Neural progenitor cell (in vitro differentiated cells): ENCODE results near the gene DIS3L2. TPM values are rescaled to one million over a fixed set of nuclear protein-coding genes. Genes with fewer than 3 reads are reported as not detected.
"Not testable (repeated sequence)": the region's sequence is repeated elsewhere in the genome, so short reads cannot be mapped to it uniquely, and the experiment has no call there.

ENCODE experiments used
- DNase-seq: peaks from one replicate; pipeline ENCODE4 v3.0.0-alpha.2; 2016; ENCODE audit warnings: low spot score
- H2AFZ ChIP-seq: fragments of 200-600 bp; sonication (generic); replicated peaks from 2 replicates; pipeline ENCODE4 v1.6.1; 2016; ENCODE audit warnings: antibody characterized with exemption
- H3F3A ChIP-seq: fragments of 200-600 bp; sonication (generic); 2 replicates; pipeline ENCODE4 v1.6.1; 2016; ENCODE audit warnings: antibody characterized with exemption, low read depth
- H3K27ac ChIP-seq: fragments of 200-600 bp; sonication (generic); 2 replicates; pipeline ENCODE4 v1.5.1; 2016; ENCODE audit warnings: mild to moderate bottlenecking
- H3K27me3 ChIP-seq: fragments of 200-600 bp; sonication (generic); 2 replicates; pipeline ENCODE4 v1.6.1; 2016; ENCODE audit warnings: mild to moderate bottlenecking, moderate library complexity
- H3K36me3 ChIP-seq: fragments of 200-600 bp; sonication (generic); 2 replicates; pipeline ENCODE4 v1.5.1; 2016
- H3K4me1 ChIP-seq: fragments of 200-600 bp; sonication (generic); 2 replicates; pipeline ENCODE4 v1.6.1; 2016; ENCODE audit warnings: mixed run types
- H3K4me2 ChIP-seq: fragments of 200-600 bp; sonication (generic); 2 replicates; pipeline ENCODE4 v1.6.1; 2016
- H3K4me3 ChIP-seq: fragments of 200-600 bp; sonication (generic); 2 replicates; pipeline ENCODE4 v1.5.1; 2016
- H3K79me2 ChIP-seq: fragments of 200-600 bp; sonication (generic); 2 replicates; pipeline ENCODE4 v1.6.1; 2016; ENCODE audit warnings: low read depth
- H3K9ac ChIP-seq: fragments of 200-600 bp; sonication (generic); 2 replicates; pipeline ENCODE4 v1.6.1; 2016
- H3K9me3 ChIP-seq: fragments of 200-600 bp; sonication (generic); 2 replicates; pipeline ENCODE4 v1.5.1; 2016; ENCODE audit warnings: low read depth
- H4K20me1 ChIP-seq: fragments of 200-600 bp; sonication (generic); 2 replicates; pipeline ENCODE4 v1.6.1; 2016; ENCODE audit warnings: low read depth
- H3K27ac Mint-ChIP-seq: 3 replicates; pipeline ENCODE4 v1.8.0; 2021; ENCODE audit warnings: mixed read lengths
- H3K27me3 Mint-ChIP-seq: 2 replicates; pipeline ENCODE4 v1.8.0; 2022; ENCODE audit warnings: low read depth, mild to moderate bottlenecking, inconsistent platforms, moderate library complexity, mixed read lengths; ENCODE audit not compliant: insufficient read depth
- H3K36me3 Mint-ChIP-seq: 3 replicates; pipeline ENCODE4 v1.8.0; 2021; ENCODE audit warnings: mixed read lengths
- H3K4me1 Mint-ChIP-seq: 3 replicates; pipeline ENCODE4 v1.8.0; 2021; ENCODE audit warnings: mixed read lengths
- H3K4me3 Mint-ChIP-seq: 3 replicates; pipeline ENCODE4 v1.8.0; 2021; ENCODE audit warnings: mild to moderate bottlenecking, moderate library complexity, mixed read lengths
- H3K9me3 Mint-ChIP-seq: 3 replicates; pipeline ENCODE4 v1.8.0; 2020; ENCODE audit warnings: mixed read lengths
- EZH2 ChIP-seq: fragments of 200-600 bp; sonication (generic); IDR thresholded peaks from 2 replicates; pipeline ENCODE4 v1.6.1; 2017; ENCODE audit warnings: antibody characterized with exemption, mild to moderate bottlenecking, moderate library complexity
- EZH2phosphoT487 ChIP-seq: fragments of 200-600 bp; sonication (generic); IDR thresholded peaks from 2 replicates; pipeline ENCODE4 v1.6.1; 2017; ENCODE audit warnings: antibody characterized with exemption
- total RNA-seq: library from RNA; depleted of rRNA; stranded (reverse); fragments of >200 nt; gene quantifications from 2 replicates; pipeline ENCODE4 v1.2.3, GENCODE V29; 2015; ENCODE audit warnings: low replicate concordance
- TF ChIP-seq, protein P1 (sequence below): fragments of 200-600 bp; sonication (generic); IDR thresholded peaks from 2 replicates; pipeline ENCODE4 v1.5.1; 2017; ENCODE audit warnings: antibody characterized with exemption, mild to moderate bottlenecking

Gene DIS3L2
- total RNA-seq, 1 donor from 2014 or later, result 23.2 TPM

DNA sequence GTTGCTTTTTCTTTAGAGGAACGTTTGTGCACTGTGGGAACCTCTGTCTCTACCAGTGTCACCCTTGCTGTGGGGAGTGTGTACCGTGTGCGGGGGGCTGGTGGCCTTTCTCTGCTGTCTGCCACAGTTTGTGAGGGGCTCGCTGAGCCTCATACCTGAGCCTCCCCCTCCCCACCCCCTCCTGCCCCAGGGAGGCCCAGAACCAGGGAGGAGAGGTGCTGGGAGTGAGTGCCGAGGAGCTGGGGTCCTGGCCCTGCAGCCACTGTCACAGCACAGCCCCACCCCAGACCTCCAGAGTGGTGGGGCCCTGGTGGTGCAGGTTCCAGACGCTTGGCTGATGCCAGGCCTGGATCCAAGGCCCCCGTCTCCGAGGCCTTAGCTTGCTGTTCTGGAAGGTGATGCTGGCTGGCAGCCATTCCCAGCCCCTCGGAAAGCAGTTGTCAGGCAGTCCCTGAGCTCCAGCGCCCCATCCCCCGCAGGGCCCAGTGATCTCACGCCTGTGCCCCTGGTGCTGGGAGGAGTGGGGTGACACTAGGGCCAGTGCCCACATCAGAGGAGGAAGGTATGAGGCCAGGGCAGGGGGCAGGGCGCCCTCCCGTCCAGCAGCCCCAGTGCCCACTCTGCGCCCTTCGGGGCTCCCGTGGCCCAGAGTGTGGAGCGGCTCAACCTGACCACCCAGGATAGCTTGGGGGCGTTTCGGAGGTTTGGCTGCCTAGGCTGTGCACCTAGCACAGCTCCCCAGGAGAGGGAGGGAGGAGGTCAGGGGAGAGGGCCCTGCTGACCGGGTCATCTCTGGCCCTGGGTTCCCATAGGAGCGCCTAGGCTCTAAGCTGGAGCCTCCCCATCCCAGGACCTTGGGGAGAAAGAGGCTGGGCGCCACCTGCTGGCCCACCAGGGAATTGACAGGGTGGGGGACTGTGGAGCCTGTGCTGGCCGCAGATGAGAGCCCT, 364.1 kb downstream of the DIS3L2 start:
- Histone ChIP-seq H3K36me3 (no peaks in the 10 kb centered on the region), H3K79me2 (no peaks in the 10 kb centered on the region), H3K4me1 (no peaks in the 10 kb centered on the region), H3K4me3 (no peak overlapping the region), H3K27me3 (no peaks in the 10 kb centered on the region), H3K27ac (no peak overlapping the region), H4K20me1 (peaks cover 20% of the 10 kb centered on the region), H3K4me2 (no peak overlapping the region), H3K9ac (no peak overlapping the region), H3K9me3 (no peaks in the 10 kb centered on the region), H2AFZ (no peak overlapping the region), H3F3A (no peaks in the 10 kb centered on the region)
- no peaks in the 10 kb centered on the region for H3K9me3 Mint-ChIP-seq
- peaks cover 5% of the 10 kb centered on the region for H3K27me3 Mint-ChIP-seq
- H3K36me3 Mint-ChIP-seq, result no peaks in the 10 kb centered on the region
- TF ChIP-seq EZH2phosphoT487, result no peak
- TF ChIP-seq, protein P1, sequence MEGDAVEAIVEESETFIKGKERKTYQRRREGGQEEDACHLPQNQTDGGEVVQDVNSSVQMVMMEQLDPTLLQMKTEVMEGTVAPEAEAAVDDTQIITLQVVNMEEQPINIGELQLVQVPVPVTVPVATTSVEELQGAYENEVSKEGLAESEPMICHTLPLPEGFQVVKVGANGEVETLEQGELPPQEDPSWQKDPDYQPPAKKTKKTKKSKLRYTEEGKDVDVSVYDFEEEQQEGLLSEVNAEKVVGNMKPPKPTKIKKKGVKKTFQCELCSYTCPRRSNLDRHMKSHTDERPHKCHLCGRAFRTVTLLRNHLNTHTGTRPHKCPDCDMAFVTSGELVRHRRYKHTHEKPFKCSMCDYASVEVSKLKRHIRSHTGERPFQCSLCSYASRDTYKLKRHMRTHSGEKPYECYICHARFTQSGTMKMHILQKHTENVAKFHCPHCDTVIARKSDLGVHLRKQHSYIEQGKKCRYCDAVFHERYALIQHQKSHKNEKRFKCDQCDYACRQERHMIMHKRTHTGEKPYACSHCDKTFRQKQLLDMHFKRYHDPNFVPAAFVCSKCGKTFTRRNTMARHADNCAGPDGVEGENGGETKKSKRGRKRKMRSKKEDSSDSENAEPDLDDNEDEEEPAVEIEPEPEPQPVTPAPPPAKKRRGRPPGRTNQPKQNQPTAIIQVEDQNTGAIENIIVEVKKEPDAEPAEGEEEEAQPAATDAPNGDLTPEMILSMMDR, result peak; percentile 61
- no peak for TF ChIP-seq EZH2
- H3K27ac Mint-ChIP-seq, result no peak overlapping the region
- DNase-seq, result peak; percentile 62
- H3K4me3 Mint-ChIP-seq, result no peak overlapping the region
- H3K4me1 Mint-ChIP-seq, result peaks cover 17% of the 10 kb centered on the region

DNA sequence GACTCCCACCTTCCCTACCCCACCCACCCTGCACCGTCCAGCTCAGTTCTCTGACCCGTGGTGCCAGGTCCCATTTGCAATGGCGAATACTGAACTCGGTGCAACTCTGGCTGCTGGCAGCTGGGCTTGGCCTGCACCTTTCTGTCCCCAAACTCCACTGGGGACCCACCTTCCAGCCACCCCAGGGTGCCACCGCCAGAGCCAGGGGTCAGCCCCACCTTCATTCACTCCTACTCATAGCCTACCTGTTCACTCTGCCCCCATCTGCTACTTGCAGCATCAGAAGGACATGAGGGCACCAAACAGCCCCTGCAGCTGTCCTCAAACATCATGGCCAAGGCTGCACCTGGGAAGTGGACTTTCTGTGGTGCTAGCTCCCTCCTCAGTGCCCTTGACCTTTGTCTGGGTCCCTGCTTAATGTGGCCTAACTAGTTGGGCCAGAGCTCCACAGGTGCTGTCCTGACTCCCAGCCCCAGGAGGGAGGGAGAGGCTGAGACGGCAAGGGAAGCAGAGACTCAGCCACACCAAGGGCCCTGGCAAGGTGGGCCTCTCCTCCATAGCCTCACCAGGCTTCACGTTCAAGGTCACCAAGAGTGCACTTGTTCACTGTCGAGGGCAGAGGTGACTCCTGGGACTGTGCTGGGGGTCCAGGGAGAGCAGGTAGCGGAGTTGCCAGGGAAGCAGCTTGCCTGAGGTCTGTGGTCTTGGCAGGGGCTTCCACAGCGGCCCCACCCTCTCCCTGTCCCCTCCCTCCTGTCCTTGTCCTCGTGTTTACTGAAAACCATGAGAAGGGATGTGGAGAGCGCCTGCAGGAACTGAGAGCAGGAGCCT, 365.0 kb downstream of the DIS3L2 start:
- H3K27ac ChIP-seq, H3K4me1 ChIP-seq, H3K4me2 ChIP-seq, H3K4me3 Mint-ChIP-seq, H3K36me3 Mint-ChIP-seq, H3K27me3 ChIP-seq, H3K9me3 ChIP-seq, H3K27ac Mint-ChIP-seq, H3K27me3 Mint-ChIP-seq, H3K36me3 ChIP-seq, H2AFZ ChIP-seq, DNase-seq, H3K79me2 ChIP-seq, H3K4me3 ChIP-seq, H3K9ac ChIP-seq, H3F3A ChIP-seq, H3K9me3 Mint-ChIP-seq: not testable (repeated sequence)
- H4K20me1 ChIP-seq, result peaks cover 20% of the 10 kb centered on the region
- H3K4me1 Mint-ChIP-seq, result peaks cover 17% of the 10 kb centered on the region
- TF ChIP-seq, protein P1, result peak; percentile 8

- Mint-ChIP-seq H3K9me3 (no peaks in the 10 kb centered on the region), H3K4me3 (no peak overlapping the region), H3K27ac (no peak overlapping the region), H3K4me1 (peaks cover 16% of the 10 kb centered on the region), H3K36me3 (no peaks in the 10 kb centered on the region), H3K27me3 (peaks cover 5% of the 10 kb centered on the region)
- Histone ChIP-seq H4K20me1 (peaks cover 20% of the 10 kb centered on the region), H3K4me3 (no peak overlapping the region), H3K4me2 (no peak overlapping the region), H3K9me3 (no peaks in the 10 kb centered on the region), H3K9ac (no peak overlapping the region), H2AFZ (no peak overlapping the region), H3K27me3 (no peaks in the 10 kb centered on the region), H3K36me3 (no peaks in the 10 kb centered on the region), H3K79me2 (no peaks in the 10 kb centered on the region), H3F3A (no peaks in the 10 kb centered on the region), H3K27ac (no peak overlapping the region), H3K4me1 (no peaks in the 10 kb centered on the region)
- peak; percentile 81 for DNase-seq
- no peak for TF ChIP-seq EZH2
- TF ChIP-seq, protein P1, result peak; percentile 82
These were observed 365.9 kb downstream of the DIS3L2 start for GRCh38 chr2:232327105-232328031.
